ENCODE measurements around the gene EML6.

The EML6 gene

DNA sequence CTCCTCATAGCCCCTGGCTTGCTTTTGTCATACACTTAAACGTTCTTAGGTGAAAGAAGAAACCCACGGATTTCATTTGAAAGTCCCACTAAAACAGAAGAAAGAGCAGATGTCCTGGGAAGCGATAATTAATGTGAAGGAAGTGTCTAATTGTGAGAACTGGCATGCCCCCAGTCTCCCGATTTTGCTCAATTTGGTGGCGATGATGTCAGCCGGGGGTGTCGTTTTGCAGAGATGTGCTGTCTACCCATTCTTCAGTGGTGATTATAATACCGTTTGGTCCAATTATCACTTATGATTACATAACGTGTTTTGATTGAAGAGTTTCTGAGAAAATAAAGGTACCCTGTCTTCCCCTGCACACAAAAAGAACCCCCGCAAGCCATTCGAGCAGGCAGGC, 223.7 kb downstream of the EML6 start:
- Histone ChIP-seq H3K27me3 (replicated peaks) (no peaks in the 10 kb centered on the region), H3K27ac (no peak overlapping the region), H3K4me3 (ENCODE audit: low read depth, low read length) (no peak overlapping the region), H3K36me3 (replicated peaks) (no peaks in the 10 kb centered on the region)
- DNase-seq, result no peak
- TF ChIP-seq CTCF (IDR thresholded peaks at IDR 0.05; ENCODE audit: low read depth, low read length, missing control alignments), result no peak
- in situ Hi-C loops (cut with HindIII; ENCODE audit: low pct_ligation_motif_present, low sequenced_read_pairs), result no loop called here

GRCh38 chr2:54947646-54948045, 224.2 kb downstream of the EML6 start:
- DNase-seq, result no peak

GRCh38 chr2:54948120-54948519, 224.7 kb downstream of the EML6 start:
- Histone ChIP-seq H3K36me3 (replicated peaks) (no peaks in the 10 kb centered on the region), H3K4me3 (ENCODE audit: low read depth, low read length) (no peak overlapping the region), H3K27ac (no peak overlapping the region), H3K27me3 (replicated peaks) (no peaks in the 10 kb centered on the region)
- no peak for TF ChIP-seq CTCF (IDR thresholded peaks at IDR 0.05; ENCODE audit: low read depth, low read length, missing control alignments)
- no peak for DNase-seq
- in situ Hi-C loops (cut with HindIII; ENCODE audit: low pct_ligation_motif_present, low sequenced_read_pairs), result no loop called here

More at GRCh38 chr2:54947646-54948045, 224.2 kb downstream of the EML6 start:
- in situ Hi-C loops (cut with HindIII; ENCODE audit: low pct_ligation_motif_present, low sequenced_read_pairs), result no loop called here
- TF ChIP-seq CTCF (IDR thresholded peaks at IDR 0.05; ENCODE audit: low read depth, low read length, missing control alignments), result no peak
- Histone ChIP-seq H3K27ac (no peak overlapping the region), H3K27me3 (replicated peaks) (no peaks in the 10 kb centered on the region), H3K36me3 (replicated peaks) (no peaks in the 10 kb centered on the region), H3K4me3 (ENCODE audit: low read depth, low read length) (no peak overlapping the region)

DNA sequence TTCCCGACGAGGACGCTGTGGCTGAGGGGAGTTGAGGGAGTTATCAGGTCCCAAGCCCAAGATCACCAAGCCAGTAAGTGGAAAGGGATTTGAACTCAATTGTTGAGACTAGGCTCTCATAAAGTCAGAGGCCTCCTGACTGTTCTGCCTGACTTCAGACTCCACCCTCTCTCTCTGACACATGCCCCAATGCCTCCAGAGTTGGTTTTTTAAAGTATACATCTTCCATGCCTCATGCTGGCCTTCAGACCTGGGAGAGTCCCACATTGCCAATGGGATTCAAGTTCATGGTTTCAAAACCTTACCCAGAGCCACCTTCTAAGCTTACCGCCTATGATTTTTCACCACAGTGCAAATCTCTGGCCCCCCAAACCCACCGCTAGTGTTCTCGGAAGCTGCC, 226.0 kb downstream of the EML6 start:
- TF ChIP-seq CTCF (IDR thresholded peaks at IDR 0.05; ENCODE audit: low read depth, low read length, missing control alignments), result no peak
- in situ Hi-C loops (cut with HindIII; ENCODE audit: low pct_ligation_motif_present, low sequenced_read_pairs), result no loop called here
- H3K27ac ChIP-seq, result no peak overlapping the region
- no peak overlapping the region for H3K4me3 ChIP-seq (ENCODE audit: low read depth, low read length)
- no peak for DNase-seq
- H3K36me3 ChIP-seq (replicated peaks), result no peaks in the 10 kb centered on the region
- no peaks in the 10 kb centered on the region for H3K27me3 ChIP-seq (replicated peaks)

GRCh38 chr2:54950811-54951210, 227.3 kb downstream of the EML6 start:
- TF ChIP-seq CTCF (IDR thresholded peaks at IDR 0.05; ENCODE audit: low read depth, low read length, missing control alignments), result no peak
- no peaks in the 10 kb centered on the region for H3K27me3 ChIP-seq (replicated peaks)
- H3K4me3 ChIP-seq (ENCODE audit: low read depth, low read length), result no peak overlapping the region
- in situ Hi-C loops (cut with HindIII; ENCODE audit: low pct_ligation_motif_present, low sequenced_read_pairs), result no loop called here
- H3K27ac ChIP-seq, result no peak overlapping the region
- no peak for DNase-seq
- H3K36me3 ChIP-seq (replicated peaks), result no peaks in the 10 kb centered on the region

GRCh38 chr2:54952425-54952824, 229.0 kb downstream of the EML6 start:
- no peak for DNase-seq
- Histone ChIP-seq H3K27me3 (replicated peaks) (no peaks in the 10 kb centered on the region), H3K4me3 (ENCODE audit: low read depth, low read length) (no peak overlapping the region), H3K27ac (no peak overlapping the region), H3K36me3 (replicated peaks) (no peaks in the 10 kb centered on the region)
- in situ Hi-C loops (cut with HindIII; ENCODE audit: low pct_ligation_motif_present, low sequenced_read_pairs), result no loop called here
- TF ChIP-seq CTCF (IDR thresholded peaks at IDR 0.05; ENCODE audit: low read depth, low read length, missing control alignments), result no peak
